A673 (cell line): ENCODE data around the gene DCX. TPM values are rescaled to one million over a fixed set of nuclear protein-coding genes. Genes with fewer than 3 reads are reported as not detected.
"Not testable (repeated sequence)": the region's sequence is repeated elsewhere in the genome, so short reads cannot be mapped to it uniquely, and the experiment has no call there.

Experiments used
- BruUV-seq: library from RNA; stranded (reverse); fragments of 400-500 nt; replicated peaks from 2 replicates; lab custom pipeline; 2021; lab: Mats Ljungman, UMichigan
- CTCF ChIA-PET: fragments of 300-600 bp; sonication (Branson Sonifier 250); formaldehyde crosslinking; loops from one replicate; lab custom pipeline; 2022; ENCODE audit warnings: antibody characterized with exemption; lab: Charles Lee
- POLR2A ChIA-PET: fragments of 300-600 bp; sonication (Branson Sonifier 250); formaldehyde crosslinking; loops from one replicate; lab custom pipeline; 2022; ENCODE audit warnings: antibody characterized with exemption; ENCODE audit not compliant: low non-redundant PET; lab: Charles Lee
- DNase-seq: peaks from one replicate; pipeline ENCODE4 v3.0.0-alpha.2; 2015; ENCODE audit warnings: low spot score
- H3K27ac ChIP-seq: fragments of 200-600 bp; sonication (generic); 2 replicates; pipeline ENCODE4 v1.5.1; 2016; ENCODE audit warnings: mixed run types, low read depth, mild to moderate bottlenecking, mixed read lengths, antibody characterized with exemption, low read length; ENCODE audit not compliant: poor library complexity, severe bottlenecking
- H3K27me3 ChIP-seq: fragments of 200-600 bp; sonication (generic); replicated peaks from 2 replicates; pipeline ENCODE4 v1.6.1; 2017; ENCODE audit warnings: mixed run types, low read depth, mild to moderate bottlenecking, mixed read lengths, antibody characterized with exemption, low read length; ENCODE audit not compliant: insufficient read depth, poor library complexity
- H3K36me3 ChIP-seq: fragments of 200-600 bp; sonication (generic); 2 replicates; pipeline ENCODE4 v1.6.1; 2016; ENCODE audit warnings: mixed run types, mild to moderate bottlenecking, mixed read lengths, antibody characterized with exemption, low read length; ENCODE audit not compliant: insufficient read depth, poor library complexity, severe bottlenecking
- H3K4me1 ChIP-seq: fragments of 200-600 bp; sonication (generic); 2 replicates; pipeline ENCODE4 v1.6.1; 2017; ENCODE audit warnings: mixed run types, mild to moderate bottlenecking, mixed read lengths, antibody characterized with exemption, low read length; ENCODE audit not compliant: insufficient read depth, poor library complexity, severe bottlenecking
- H3K4me3 ChIP-seq: fragments of 200-600 bp; sonication (generic); 2 replicates; pipeline ENCODE4 v1.5.1; 2016; ENCODE audit warnings: low read depth, mixed run types, mild to moderate bottlenecking, mixed read lengths, low read length; ENCODE audit not compliant: poor library complexity, severe bottlenecking
- H3K9me3 ChIP-seq: fragments of 200-600 bp; sonication (generic); 2 replicates; pipeline ENCODE4 v1.6.1; 2016; ENCODE audit warnings: mixed run types, low read depth, mild to moderate bottlenecking, mixed read lengths, antibody characterized with exemption, low read length; ENCODE audit not compliant: poor library complexity, severe bottlenecking
- EZH2 ChIP-seq: fragments of 200-600 bp; sonication (generic); IDR thresholded peaks from 2 replicates; pipeline ENCODE4 v1.6.1; 2017; ENCODE audit warnings: borderline replicate concordance, low read depth, mild to moderate bottlenecking, mixed read lengths, antibody characterized with exemption, low read length; ENCODE audit not compliant: poor library complexity, severe bottlenecking
- intact Hi-C: fragments of 100-400 bp; cut with micrococcal nuclease; formaldehyde crosslinking; loops from one replicate; pipeline ENCODE4 v1.10.0; 2022; ENCODE audit not compliant: unreplicated experiment
- total RNA-seq: library from RNA; stranded (reverse); gene quantifications from 2 replicates; pipeline ENCODE4 v1.2.3, GENCODE V29; 2021
- TF ChIP-seq, protein P1 (sequence below): fragments of 300-800, 200-600 bp; sonication (generic); conservative IDR thresholded peaks from 2 replicates; pipeline ENCODE4 v1.5.1; 2017; ENCODE audit warnings: low read depth, mild to moderate bottlenecking, antibody characterized with exemption, low read length, moderate library complexity, mixed read lengths

Gene DCX
- total RNA-seq, 1 experiment from 2014 or later = not detected

- DNase-seq = no peak
- Histone ChIP-seq H3K27ac (no peak overlapping the region), H3K27me3 (no peaks in the 10 kb centered on the region), H3K9me3 (no peaks in the 10 kb centered on the region), H3K36me3 (no peaks in the 10 kb centered on the region), H3K4me1 (no peaks in the 10 kb centered on the region), H3K4me3 (no peak overlapping the region)
- BruUV-seq = no TSS peak
- intact Hi-C loops = no loop called here
- ChIA-PET POLR2A (no interaction called here), CTCF (no interaction called here)
- TF ChIP-seq, protein P1, sequence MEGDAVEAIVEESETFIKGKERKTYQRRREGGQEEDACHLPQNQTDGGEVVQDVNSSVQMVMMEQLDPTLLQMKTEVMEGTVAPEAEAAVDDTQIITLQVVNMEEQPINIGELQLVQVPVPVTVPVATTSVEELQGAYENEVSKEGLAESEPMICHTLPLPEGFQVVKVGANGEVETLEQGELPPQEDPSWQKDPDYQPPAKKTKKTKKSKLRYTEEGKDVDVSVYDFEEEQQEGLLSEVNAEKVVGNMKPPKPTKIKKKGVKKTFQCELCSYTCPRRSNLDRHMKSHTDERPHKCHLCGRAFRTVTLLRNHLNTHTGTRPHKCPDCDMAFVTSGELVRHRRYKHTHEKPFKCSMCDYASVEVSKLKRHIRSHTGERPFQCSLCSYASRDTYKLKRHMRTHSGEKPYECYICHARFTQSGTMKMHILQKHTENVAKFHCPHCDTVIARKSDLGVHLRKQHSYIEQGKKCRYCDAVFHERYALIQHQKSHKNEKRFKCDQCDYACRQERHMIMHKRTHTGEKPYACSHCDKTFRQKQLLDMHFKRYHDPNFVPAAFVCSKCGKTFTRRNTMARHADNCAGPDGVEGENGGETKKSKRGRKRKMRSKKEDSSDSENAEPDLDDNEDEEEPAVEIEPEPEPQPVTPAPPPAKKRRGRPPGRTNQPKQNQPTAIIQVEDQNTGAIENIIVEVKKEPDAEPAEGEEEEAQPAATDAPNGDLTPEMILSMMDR = no peak
- TF ChIP-seq EZH2 = no peak
Observed at GRCh38 chrX:111348429-111348828, 63.6 kb downstream of the DCX start.

DNA sequence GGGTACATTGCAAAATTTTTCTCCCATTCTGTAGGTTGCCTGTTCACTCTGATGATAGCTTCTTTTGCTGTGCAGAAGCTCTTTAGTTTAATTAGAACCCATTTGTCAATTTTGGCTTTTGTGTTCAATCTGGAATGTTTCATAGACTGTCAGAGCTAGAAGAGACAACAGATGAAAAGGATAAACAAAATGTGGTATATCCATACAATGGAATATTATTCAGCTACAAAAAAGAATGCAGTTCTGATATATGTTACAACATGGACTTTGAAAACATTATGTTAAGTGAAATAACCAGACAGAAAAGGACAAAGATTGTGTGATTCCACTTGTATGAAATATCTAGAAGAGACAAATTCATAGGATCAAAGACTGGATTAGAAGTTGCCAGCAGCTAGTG is 65.8 kb downstream of the DCX start:
- intact Hi-C loops, BruUV-seq: not testable (repeated sequence)

GRCh38 chrX:111340054-111340453 is 71.9 kb downstream of the DCX start:
- Histone ChIP-seq H3K27me3 (peaks cover 4% of the 10 kb centered on the region), H3K4me3 (no peak overlapping the region), H3K9me3 (no peaks in the 10 kb centered on the region), H3K4me1 (no peaks in the 10 kb centered on the region), H3K36me3 (no peaks in the 10 kb centered on the region), H3K27ac (no peak overlapping the region)
- TF ChIP-seq, protein P1 = no peak
- intact Hi-C loops = no loop called here
- BruUV-seq = no TSS peak
- POLR2A ChIA-PET = no interaction called here
- CTCF ChIA-PET = no interaction called here
- DNase-seq = no peak

More for the DNA sequence above, 65.8 kb downstream of the DCX start:
- H3K27ac ChIP-seq, H3K4me3 ChIP-seq, H3K4me1 ChIP-seq, DNase-seq, H3K9me3 ChIP-seq, H3K27me3 ChIP-seq, H3K36me3 ChIP-seq, POLR2A ChIA-PET, CTCF ChIA-PET: not testable (repeated sequence)

DNA sequence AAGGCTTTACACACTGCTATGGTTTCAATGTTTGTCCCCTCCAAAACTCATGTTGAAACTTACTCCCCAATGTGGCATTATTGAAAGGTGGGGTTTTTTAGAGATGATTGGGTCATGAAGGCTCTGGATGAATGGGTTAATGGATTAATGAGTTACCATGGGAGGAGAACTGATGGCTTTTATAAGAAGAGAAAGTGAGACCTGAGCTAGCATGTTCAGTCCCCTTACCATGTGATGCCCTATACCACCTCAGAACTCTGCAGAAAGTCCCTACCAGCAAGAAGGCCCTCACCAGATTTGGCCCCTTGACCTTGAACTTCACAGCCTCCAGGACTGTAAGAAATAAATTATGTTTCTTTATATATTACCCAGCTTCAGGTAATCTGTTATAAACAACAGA is 72.8 kb downstream of the DCX start:
- no peaks in the 10 kb centered on the region for H3K36me3 ChIP-seq
- no peak overlapping the region for H3K4me3 ChIP-seq
- DNase-seq = no peak
- H3K4me1 ChIP-seq = no peaks in the 10 kb centered on the region
- H3K9me3 ChIP-seq = no peaks in the 10 kb centered on the region
- peaks cover 5% of the 10 kb centered on the region for H3K27me3 ChIP-seq
- no peak overlapping the region for H3K27ac ChIP-seq
- ChIA-PET CTCF (no interaction called here), POLR2A (no interaction called here)
- intact Hi-C loops = no loop called here
- TF ChIP-seq, protein P1 = no peak
- no peak for TF ChIP-seq EZH2
- BruUV-seq = no TSS peak
